Superior temporal gyrus (tissue), 1 donor: ENCODE data around the gene MUC12.
"Not testable (repeated sequence)": the region's sequence is repeated elsewhere in the genome, so short reads cannot be mapped to it uniquely, and the experiment has no call there.

Experiments
- DNase-seq: peaks from one replicate; pipeline ENCODE4 v3.0.0-alpha.2; 2016; ENCODE audit errors: extremely low spot score

The MUC12 gene

DNA sequence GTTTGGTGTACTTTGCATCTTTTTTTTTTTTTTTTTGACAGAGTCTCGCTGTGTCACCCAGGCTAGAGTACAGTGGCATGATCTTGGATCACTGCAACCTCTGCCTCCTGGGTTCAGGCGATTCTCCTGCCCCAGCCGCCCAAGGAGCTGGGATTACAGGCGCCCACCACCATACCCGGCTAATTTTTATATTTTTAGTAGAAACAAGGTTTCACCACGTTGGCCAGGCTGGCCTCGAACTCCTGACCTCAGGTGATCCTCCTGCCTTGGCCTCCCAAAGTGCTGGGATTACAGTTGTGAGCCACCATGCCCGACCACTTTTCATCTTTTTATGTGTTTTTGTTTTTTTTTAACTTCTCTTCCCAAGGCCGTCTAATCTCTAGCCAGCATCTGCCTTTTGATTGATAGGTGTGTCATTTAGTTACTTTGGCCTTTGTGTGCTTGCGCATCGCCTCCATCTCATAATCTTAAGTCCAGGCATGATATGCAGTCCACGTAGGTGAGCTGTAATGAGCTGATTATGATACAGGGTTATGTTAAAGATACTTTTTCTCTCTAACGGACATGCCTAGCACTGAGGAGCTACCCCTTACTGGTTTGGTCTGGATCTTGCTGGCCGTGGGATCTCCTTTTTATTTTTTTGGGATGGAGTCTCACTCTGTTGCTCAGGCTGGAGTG is 15.0 kb downstream of the MUC12 start:
- not testable (repeated sequence) for DNase-seq

DNA sequence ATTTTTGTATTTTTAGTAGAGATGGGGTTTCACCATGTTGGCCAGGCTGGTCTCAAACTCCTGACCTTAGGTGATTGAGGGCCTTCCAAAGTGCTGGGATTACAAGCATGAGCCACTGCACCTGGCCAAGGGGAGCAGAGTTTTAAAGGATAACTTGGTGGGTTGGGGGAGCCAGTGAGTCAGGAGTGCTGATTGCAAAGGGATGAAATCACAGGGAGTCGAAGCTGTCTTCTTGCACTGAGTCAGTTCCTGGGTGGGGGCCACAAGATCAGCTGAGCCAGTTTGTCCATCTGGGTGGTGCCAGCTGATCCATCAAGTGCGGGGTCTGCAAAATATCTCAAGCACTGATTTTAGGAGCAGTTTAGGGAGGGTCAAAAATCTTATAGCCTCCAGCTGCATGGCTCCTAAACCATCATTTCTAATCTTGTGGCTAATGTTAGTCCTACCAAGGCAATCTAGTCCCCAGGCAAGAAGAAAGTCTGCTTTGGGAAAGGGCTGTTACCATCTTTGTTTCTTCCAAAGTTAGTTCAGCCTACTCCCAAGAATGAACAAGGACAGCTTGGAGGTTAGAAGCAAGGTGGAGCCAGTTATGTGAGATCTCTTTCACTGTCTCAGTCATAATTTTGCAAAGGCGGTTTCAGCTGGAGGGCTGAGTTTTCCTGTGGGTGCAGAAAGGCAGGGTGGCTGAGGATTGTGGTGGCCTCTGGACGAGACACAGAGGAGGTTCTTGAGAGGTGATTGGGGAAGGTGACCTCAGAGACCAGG is 15.8 kb downstream of the MUC12 start:
- DNase-seq, result not testable (repeated sequence)

GRCh38 chr7:100991631-100992030 is 22.3 kb downstream of the MUC12 start:
- DNase-seq, result no peak

GRCh38 chr7:100992280-100992679 is 22.9 kb downstream of the MUC12 start:
- not testable (repeated sequence) for DNase-seq

GRCh38 chr7:100994671-100995070 is 25.3 kb downstream of the MUC12 start:
- DNase-seq, result not testable (repeated sequence)

DNA sequence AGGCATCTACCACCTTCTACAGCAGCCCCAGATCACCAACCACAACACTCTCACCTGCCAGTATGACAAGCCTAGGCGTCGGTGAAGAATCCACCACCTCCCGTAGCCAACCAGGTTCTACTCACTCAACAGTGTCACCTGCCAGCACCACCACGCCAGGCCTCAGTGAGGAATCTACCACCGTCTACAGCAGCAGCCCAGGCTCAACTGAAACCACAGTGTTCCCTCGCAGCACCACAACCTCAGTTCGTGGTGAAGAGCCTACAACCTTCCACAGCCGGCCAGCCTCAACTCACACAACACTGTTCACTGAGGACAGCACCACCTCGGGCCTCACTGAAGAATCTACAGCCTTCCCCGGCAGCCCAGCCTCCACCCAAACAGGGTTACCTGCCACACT is 29.2 kb downstream of the MUC12 start:
- DNase-seq, result not testable (repeated sequence)

DNA sequence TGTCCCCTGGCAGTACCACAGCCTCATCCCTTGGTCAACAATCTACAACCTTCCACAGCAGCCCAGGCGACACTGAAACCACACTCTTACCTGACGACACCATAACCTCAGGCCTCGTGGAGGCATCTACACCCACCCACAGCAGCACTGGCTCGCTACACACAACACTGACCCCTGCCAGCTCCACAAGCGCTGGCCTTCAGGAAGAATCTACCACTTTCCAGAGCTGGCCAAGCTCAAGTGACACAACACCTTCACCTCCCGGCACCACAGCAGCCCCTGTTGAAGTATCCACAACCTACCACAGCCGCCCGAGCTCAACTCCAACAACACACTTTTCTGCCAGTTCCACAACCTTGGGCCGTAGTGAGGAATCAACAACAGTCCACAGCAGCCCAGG is 30.0 kb downstream of the MUC12 start:
- DNase-seq, result not testable (repeated sequence)

DNA sequence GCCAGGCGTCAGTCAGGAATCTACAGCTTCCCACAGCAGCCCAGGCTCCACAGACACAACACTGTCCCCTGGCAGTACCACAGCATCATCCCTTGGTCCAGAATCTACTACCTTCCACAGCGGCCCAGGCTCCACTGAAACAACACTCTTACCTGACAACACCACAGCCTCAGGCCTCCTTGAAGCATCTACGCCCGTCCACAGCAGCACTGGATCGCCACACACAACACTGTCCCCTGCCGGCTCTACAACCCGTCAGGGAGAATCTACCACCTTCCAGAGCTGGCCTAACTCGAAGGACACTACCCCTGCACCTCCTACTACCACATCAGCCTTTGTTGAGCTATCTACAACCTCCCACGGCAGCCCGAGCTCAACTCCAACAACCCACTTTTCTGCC is 30.7 kb downstream of the MUC12 start:
- DNase-seq, result not testable (repeated sequence)

- not testable (repeated sequence) for DNase-seq
These were observed 33.0 kb downstream of the MUC12 start for GRCh38 chr7:101002333-101002732.

GRCh38 chr7:101007361-101007760 is 38.0 kb downstream of the MUC12 start:
- DNase-seq, result not testable (repeated sequence)

- DNase-seq, result no peak
These were observed 40.3 kb downstream of the MUC12 start for GRCh38 chr7:101009629-101010028.

GRCh38 chr7:101012931-101013330 is 43.6 kb downstream of the MUC12 start:
- no peak for DNase-seq

DNA sequence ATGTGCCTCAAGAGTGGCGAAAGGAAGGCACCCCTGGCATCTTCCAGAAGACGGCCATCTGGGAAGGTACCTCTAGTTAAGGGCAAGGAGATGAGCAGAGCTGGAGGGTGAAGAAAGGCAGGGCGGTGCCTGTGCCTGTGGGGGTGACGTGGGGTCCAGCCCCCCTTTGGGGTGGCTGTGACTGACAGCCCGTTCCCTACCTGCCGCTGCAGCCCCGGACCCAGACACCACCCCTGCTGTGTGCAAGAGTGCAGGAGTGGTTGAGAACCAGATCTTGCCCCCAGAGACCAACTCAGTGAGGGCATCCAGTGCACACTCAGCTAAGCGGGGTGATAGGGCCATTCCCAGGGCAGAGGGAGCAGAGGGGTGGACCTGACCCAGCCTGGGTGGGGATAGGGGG is 46.3 kb downstream of the MUC12 start:
- DNase-seq, result no peak

DNA sequence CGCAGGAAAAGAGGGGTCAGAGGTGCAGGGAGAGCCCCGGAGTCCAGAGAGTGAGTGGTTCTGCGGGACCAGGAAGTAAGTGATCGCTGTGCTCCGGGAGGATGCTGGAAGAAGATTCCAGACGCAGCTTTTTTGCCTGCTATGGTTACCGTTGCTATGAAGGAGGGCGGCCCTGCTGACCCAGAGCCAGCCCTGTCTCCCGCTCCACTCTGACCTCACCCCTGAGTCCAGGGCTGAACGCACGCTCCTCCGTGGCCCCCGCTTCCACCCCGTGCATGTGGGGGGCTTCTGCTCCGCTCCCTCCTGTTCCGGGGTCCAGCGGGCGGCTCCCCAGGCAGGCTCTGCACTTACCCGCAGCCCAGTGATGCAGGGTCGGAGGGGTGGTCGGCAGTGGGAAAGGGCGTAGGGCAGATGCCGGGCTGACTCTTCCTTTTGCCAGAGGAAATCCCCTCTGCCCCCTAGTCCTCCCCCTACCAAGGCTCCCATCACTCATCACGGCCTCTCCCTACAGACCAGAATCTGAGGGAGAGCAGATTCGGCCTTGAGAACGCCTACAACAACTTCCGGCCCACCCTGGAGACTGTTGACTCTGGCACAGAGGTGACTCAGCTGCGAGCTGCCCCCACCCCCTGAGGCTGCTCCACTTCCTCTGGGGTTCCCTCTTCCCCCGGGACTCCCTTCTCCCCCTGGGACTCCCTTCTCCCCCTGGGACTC is 47.9 kb downstream of the MUC12 start:
- peak; percentile 18 for DNase-seq

- DNase-seq, result no peak
These were observed 49.2 kb downstream of the MUC12 start for GRCh38 chr7:101018271-101019167.

DNA sequence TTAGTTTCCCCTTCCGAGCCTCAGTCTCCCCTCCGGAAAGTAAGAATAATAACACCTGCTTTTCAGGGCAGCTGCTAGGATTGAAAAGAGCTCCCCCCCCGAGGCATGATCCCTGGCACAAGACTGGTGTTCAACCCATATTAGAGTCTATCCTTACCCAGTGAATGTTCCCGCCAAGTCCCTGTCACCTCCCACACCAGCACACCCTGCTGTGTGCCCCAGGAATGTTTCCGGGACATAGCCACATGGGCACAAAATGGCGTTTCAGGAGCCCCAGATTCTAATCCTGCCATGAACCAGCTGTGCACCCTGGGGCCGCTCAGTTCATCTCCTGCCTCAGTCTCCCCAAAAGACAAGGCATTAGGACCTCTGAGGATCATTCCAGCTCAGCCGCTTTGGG is 51.1 kb downstream of the MUC12 start:
- DNase-seq, result no peak

DNA sequence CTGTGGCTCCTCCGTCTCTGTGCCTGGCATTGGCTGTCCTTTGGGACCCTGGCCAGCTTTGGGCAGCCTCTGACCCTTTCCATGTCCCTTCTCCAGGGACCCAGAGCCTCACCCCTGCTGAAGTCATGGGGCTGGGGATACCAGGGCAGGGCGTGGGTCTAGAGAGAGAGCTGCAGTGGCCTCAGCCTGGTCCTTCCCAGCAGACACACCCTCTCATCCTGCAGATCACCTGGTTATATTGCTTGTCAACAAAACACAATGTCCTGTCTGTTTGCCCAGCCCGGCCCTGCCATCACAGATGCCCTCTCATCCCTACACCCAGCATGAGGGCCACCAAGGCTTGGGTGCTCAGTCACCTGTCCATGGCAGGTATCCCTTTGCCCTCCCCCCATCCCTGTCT is 52.3 kb downstream of the MUC12 start:
- no peak for DNase-seq

- no peak for DNase-seq
These were observed 54.5 kb downstream of the MUC12 start for GRCh38 chr7:101023839-101024238.

- no peak for DNase-seq
These were observed 61.7 kb downstream of the MUC12 start for GRCh38 chr7:101031082-101031481.

- DNase-seq, result no peak
These were observed 66.6 kb downstream of the MUC12 start for GRCh38 chr7:101035941-101036340.

GRCh38 chr7:101041283-101041682 is 71.9 kb downstream of the MUC12 start:
- not testable (repeated sequence) for DNase-seq

DNA sequence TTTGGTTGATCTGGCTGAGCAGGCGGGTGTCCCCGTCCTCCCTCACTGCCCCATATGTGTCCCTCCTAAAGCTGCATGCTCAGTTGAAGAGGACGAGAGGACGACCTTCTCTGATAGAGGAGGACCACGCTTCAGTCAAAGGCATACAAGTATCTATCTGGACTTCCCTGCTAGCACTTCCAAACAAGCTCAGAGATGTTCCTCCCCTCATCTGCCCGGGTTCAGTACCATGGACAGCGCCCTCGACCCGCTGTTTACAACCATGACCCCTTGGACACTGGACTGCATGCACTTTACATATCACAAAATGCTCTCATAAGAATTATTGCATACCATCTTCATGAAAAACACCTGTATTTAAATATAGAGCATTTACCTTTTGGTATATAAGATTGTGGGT is 89.0 kb downstream of the MUC12 start:
- peak; percentile 64 for DNase-seq
